ENCODE data around the gene PTPN1. TPM values are rescaled to one million over a fixed set of nuclear protein-coding genes. Genes with fewer than 3 reads are reported as not detected.
A peak's percentile ranks its signal among the peaks of the same experiment; 100 is the strongest.

Gene PTPN1
- total and polyA plus RNA-seq, 2 of the 13 experiments (the other 11 are each of a cell fraction or from before 2014, with no cell fraction given) = 17.7 to 37.2 TPM

DNA sequence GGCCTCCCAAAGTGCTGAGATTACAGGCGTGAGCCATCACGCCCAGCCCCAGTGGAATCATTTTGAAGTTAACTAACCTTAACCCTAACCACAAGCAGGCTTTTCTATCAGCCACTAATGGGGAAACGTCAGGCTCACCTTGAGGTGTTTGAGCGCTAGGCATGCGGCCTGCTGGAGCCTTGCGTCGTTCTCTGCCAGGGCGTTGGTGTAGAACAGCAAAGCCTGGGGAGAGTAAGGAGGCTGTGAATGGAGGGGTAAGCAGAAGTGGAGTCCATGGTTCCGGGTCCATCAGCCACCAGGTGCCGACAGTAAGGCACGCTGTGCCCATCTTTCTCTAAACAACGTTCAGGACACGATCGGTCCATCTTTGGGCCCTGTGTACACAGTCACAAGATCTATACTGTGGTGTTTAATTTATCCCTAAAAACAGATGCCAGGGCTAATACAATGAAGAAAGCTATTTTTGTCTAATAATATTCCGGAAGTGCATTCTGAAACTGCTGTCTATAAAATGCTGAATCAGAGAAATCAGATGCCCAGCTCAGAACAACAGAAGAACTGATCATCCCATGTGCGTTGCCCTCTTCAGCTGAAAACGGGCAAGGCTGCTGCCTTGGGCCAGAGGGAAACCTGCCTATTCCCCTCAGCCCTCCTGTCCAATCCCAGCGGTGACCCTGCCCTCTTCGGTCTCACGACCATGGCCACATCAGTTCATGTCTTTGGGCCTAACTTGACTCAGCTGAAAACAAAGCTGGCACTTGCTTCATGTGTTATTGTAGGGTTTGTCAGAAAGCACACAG lies 79.6 kb downstream of the PTPN1 start (continued):
- TF ChIP-seq ZNF282 (IDR thresholded peaks at IDR 0.05; ENCODE audit: partially characterized antibody) (no peak), KLF6 (CRISPR knock-in tag; IDR thresholded peaks at IDR 0.05) (no peak), ZNF564 (CRISPR knock-in tag; IDR thresholded peaks at IDR 0.05) (no peak), MAFF (IDR thresholded peaks at IDR 0.05; ENCODE audit: low read depth, low read length) (peak; percentile 81), KLF15 (CRISPR knock-in tag; IDR thresholded peaks at IDR 0.05; ENCODE audit: borderline replicate concordance) (no peak), GATAD2A (CRISPR knock-in tag; IDR thresholded peaks at IDR 0.05) (no peak), ZNF598 (CRISPR knock-in tag; IDR thresholded peaks at IDR 0.05; ENCODE audit: borderline replicate concordance) (0 out of 2 replicates have a peak, but pooled peaks have one; percentile 12), MAZ (IDR thresholded peaks at IDR 0.05; ENCODE audit: borderline replicate concordance, low read depth, low read length) (no peak), MAZ (CRISPR knock-in tag; IDR thresholded peaks at IDR 0.05; ENCODE audit: low read depth) (no peak)
- TF ChIP-seq, protein P1, sequence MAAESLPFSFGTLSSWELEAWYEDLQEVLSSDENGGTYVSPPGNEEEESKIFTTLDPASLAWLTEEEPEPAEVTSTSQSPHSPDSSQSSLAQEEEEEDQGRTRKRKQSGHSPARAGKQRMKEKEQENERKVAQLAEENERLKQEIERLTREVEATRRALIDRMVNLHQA (CRISPR knock-in tag; IDR thresholded peaks at IDR 0.05) = no peak
- TF ChIP-seq, protein P2, sequence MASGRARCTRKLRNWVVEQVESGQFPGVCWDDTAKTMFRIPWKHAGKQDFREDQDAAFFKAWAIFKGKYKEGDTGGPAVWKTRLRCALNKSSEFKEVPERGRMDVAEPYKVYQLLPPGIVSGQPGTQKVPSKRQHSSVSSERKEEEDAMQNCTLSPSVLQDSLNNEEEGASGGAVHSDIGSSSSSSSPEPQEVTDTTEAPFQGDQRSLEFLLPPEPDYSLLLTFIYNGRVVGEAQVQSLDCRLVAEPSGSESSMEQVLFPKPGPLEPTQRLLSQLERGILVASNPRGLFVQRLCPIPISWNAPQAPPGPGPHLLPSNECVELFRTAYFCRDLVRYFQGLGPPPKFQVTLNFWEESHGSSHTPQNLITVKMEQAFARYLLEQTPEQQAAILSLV (CRISPR knock-in tag; IDR thresholded peaks at IDR 0.05; ENCODE audit: borderline replicate concordance) = no peak
- TF ChIP-seq, protein P3, sequence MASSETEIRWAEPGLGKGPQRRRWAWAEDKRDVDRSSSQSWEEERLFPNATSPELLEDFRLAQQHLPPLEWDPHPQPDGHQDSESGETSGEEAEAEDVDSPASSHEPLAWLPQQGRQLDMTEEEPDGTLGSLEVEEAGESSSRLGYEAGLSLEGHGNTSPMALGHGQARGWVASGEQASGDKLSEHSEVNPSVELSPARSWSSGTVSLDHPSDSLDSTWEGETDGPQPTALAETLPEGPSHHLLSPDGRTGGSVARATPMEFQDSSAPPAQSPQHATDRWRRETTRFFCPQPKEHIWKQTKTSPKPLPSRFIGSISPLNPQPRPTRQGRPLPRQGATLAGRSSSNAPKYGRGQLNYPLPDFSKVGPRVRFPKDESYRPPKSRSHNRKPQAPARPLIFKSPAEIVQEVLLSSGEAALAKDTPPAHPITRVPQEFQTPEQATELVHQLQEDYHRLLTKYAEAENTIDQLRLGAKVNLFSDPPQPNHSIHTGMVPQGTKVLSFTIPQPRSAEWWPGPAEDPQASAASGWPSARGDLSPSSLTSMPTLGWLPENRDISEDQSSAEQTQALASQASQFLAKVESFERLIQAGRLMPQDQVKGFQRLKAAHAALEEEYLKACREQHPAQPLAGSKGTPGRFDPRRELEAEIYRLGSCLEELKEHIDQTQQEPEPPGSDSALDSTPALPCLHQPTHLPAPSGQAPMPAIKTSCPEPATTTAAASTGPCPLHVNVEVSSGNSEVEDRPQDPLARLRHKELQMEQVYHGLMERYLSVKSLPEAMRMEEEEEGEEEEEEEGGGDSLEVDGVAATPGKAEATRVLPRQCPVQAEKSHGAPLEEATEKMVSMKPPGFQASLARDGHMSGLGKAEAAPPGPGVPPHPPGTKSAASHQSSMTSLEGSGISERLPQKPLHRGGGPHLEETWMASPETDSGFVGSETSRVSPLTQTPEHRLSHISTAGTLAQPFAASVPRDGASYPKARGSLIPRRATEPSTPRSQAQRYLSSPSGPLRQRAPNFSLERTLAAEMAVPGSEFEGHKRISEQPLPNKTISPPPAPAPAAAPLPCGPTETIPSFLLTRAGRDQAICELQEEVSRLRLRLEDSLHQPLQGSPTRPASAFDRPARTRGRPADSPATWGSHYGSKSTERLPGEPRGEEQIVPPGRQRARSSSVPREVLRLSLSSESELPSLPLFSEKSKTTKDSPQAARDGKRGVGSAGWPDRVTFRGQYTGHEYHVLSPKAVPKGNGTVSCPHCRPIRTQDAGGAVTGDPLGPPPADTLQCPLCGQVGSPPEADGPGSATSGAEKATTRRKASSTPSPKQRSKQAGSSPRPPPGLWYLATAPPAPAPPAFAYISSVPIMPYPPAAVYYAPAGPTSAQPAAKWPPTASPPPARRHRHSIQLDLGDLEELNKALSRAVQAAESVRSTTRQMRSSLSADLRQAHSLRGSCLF (CRISPR knock-in tag; IDR thresholded peaks at IDR 0.05; ENCODE audit: borderline replicate concordance) = no peak
- TF ChIP-seq, protein P4, sequence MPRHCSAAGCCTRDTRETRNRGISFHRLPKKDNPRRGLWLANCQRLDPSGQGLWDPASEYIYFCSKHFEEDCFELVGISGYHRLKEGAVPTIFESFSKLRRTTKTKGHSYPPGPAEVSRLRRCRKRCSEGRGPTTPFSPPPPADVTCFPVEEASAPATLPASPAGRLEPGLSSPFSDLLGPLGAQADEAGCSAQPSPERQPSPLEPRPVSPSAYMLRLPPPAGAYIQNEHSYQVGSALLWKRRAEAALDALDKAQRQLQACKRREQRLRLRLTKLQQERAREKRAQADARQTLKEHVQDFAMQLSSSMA (CRISPR knock-in tag; IDR thresholded peaks at IDR 0.05) = no peak
- TF ChIP-seq, protein P5, sequence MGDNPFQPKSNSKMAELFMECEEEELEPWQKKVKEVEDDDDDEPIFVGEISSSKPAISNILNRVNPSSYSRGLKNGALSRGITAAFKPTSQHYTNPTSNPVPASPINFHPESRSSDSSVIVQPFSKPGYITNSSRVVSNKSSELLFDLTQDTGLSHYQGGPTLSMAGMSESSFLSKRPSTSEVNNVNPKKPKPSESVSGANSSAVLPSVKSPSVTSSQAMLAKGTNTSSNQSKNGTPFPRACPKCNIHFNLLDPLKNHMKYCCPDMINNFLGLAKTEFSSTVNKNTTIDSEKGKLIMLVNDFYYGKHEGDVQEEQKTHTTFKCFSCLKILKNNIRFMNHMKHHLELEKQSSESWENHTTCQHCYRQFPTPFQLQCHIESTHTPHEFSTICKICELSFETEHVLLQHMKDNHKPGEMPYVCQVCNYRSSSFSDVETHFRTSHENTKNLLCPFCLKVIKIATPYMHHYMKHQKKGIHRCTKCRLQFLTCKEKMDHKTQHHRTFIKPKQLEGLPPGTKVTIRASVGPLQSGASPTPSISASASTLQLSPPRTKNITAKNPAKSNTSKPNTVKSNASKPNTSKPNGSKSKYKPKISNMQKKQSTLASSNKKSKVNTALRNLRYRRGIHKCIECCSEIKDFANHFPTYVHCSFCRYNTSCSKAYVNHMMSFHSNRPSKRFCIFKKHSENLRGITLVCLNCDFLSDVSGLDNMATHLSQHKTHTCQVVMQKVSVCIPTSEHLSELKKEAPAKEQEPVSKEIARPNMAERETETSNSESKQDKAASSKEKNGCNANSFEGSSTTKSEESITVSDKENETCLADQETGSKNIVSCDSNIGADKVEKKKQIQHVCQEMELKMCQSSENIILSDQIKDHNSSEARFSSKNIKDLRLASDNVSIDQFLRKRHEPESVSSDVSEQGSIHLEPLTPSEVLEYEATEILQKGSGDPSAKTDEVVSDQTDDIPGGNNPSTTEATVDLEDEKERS (CRISPR knock-in tag; IDR thresholded peaks at IDR 0.05) = no peak
- TF ChIP-seq, protein P6, sequence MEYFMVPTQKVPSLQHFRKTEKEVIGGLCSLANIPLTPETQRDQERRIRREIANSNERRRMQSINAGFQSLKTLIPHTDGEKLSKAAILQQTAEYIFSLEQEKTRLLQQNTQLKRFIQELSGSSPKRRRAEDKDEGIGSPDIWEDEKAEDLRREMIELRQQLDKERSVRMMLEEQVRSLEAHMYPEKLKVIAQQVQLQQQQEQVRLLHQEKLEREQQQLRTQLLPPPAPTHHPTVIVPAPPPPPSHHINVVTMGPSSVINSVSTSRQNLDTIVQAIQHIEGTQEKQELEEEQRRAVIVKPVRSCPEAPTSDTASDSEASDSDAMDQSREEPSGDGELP (IDR thresholded peaks at IDR 0.05; ENCODE audit: borderline replicate concordance, low read depth) = no peak
